Measurements from ENCODE around the gene TCN2. TPM values are rescaled to one million over a fixed set of nuclear protein-coding genes. Genes with fewer than 3 reads are reported as not detected.

The TCN2 gene
- total RNA-seq, 1 donor from 2014 or later: 16.7 TPM

DNA sequence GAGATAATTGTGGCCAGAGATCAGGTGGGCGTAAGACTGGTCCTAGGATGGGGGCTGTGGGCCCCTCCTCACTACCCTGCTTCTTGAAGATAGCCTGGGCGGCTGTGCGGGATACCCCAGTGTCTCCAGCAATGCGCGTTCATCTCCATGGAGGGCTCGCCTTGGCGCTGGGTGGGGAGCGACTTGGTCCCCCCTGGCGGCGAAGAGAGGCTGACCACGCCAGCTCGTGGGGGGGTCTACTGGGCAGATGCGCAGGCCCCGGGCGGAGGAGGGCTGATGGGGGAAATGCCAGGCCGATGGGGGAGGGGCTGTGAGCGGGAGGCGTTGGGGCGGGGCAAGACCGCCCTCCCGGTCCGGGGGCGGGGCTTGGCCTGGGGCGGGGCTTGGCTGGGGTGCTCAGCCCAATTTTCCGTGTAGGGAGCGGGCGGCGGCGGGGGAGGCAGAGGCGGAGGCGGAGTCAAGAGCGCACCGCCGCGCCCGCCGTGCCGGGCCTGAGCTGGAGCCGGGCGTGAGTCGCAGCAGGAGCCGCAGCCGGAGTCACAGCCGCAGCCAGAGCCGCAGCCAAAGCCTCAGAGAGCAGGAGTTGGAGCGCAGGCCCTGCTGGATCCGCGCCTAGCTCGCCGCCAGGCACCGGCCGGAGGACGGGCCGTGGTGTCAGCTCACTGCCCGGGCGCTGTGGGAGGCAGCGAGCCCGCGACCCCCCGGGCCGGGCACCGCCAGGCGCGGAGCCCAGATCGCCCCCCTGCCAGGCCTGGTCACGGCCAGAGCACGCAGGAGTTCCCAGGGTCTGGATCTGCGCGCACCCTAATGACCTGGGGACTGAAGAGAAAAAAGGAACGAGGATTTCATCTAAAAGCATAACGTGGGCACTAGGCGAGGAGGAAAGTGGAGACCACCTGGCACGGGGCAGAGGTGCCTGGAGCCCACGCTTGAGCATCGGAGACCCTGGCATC is 28.6 kb downstream of the TCN2 start, which contains the start of gene SLC35E4:
TSS of gene SLC35E4 (plus strand) at position 509 of the 953 bp plus-strand sequence. CDS start 670 bp downstream, outside the sequence.
- intact Hi-C loops (cut with DNase I): loop anchor here (1.0 to 2.0 kb wide), 3 partner anchors 29 to 43 kb away; partner anchors contain the start of genes DUSP18 and TCN2
- ATAC-seq: peak; percentile 97

DNA sequence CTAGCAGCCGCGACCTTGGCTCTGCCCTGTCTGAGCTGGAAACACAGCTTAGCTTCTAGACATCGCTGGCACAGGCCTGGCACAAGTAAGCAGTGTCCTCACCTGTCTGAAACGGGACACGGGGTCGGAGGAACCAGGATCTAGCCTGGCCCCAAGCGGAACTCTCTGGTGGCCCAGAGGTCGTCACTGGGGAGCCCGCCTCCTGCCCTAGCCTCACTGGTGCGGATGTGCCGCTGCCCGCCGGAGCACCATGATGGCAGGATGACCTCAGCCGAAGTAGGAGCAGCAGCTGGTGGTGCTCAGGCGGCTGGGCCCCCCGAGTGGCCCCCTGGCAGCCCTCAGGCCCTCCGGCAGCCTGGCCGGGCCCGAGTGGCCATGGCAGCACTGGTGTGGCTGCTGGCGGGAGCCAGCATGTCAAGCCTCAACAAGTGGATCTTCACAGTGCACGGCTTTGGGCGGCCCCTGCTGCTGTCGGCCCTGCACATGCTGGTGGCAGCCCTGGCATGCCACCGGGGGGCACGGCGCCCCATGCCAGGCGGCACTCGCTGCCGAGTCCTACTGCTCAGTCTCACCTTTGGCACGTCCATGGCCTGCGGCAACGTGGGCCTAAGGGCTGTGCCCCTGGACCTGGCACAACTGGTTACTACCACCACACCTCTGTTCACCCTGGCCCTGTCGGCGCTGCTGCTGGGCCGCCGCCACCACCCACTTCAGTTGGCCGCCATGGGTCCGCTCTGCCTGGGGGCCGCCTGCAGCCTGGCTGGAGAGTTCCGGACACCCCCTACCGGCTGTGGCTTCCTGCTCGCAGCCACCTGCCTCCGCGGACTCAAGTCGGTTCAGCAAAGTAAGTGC is 29.5 kb downstream of the TCN2 start:
- DNase-seq (ENCODE audit: missing footprints) (peak; percentile 73), ATAC-seq (no peak)
- intact Hi-C loops (cut with DNase I): no loop called here

More for the DNA sequence above, 28.6 kb downstream of the TCN2 start, which contains the start of gene SLC35E4:
- DNase-seq (ENCODE audit: missing footprints): peak; percentile 97

GRCh38 chr22:30637701-30638114 is 30.7 kb downstream of the TCN2 start:
- ATAC-seq (no peak), DNase-seq (ENCODE audit: missing footprints) (no peak)
- intact Hi-C loops (cut with DNase I): no loop called here

DNA sequence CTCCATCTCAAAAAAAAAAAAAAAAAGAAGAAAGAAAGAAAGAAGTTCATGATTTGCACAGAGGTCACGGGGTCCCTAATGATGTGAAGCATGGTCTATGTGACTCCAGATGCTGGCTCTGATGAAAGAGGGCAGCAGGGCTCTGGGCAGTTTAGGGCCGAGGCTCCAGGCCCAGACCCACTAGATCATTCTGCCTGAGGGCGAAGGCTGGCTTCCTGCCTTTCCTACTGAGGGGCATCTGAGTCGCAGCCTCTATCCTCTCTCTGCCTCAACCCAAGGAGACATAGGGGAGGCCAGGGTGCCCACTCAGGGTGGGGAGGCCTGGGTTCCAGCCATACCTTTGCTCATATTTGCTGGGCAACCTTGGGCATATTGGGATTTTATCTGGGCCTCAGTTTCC is 33.4 kb downstream of the TCN2 start:
- DNase-seq (ENCODE audit: missing footprints): no peak
- intact Hi-C loops (cut with DNase I): no loop called here
- no peak for ATAC-seq

DNA sequence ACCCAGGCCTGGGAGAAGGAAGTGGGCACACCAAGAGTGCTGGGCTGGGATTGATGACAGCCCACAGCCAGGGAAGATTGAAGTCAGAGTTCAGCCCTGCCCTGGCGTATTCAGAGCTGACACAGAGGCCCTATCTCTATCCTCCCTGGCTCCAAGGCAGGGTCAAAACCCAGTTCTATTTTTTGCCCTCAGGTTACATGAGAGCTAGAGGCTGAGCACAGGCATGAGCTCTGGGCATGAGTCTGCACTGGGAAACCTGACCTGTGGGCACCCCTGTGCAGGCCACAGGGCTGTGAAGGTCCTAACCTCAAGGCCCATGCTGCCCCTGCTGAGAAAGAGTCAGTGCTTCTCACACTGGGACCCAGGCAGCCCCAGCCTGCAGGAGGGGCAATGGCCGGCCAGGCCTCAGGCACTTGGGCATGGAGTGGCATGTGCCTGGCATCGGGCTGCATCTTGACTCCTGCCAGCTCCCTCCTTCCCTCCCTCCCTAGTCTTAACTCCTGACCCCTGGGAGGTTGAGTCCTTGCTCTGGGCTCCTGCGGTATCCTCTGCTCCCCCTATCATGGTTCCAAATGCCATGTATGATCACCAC is 34.0 kb downstream of the TCN2 start:
- ATAC-seq (peak; percentile 42), DNase-seq (ENCODE audit: missing footprints) (no peak)
- intact Hi-C loops (cut with DNase I): no loop called here

DNA sequence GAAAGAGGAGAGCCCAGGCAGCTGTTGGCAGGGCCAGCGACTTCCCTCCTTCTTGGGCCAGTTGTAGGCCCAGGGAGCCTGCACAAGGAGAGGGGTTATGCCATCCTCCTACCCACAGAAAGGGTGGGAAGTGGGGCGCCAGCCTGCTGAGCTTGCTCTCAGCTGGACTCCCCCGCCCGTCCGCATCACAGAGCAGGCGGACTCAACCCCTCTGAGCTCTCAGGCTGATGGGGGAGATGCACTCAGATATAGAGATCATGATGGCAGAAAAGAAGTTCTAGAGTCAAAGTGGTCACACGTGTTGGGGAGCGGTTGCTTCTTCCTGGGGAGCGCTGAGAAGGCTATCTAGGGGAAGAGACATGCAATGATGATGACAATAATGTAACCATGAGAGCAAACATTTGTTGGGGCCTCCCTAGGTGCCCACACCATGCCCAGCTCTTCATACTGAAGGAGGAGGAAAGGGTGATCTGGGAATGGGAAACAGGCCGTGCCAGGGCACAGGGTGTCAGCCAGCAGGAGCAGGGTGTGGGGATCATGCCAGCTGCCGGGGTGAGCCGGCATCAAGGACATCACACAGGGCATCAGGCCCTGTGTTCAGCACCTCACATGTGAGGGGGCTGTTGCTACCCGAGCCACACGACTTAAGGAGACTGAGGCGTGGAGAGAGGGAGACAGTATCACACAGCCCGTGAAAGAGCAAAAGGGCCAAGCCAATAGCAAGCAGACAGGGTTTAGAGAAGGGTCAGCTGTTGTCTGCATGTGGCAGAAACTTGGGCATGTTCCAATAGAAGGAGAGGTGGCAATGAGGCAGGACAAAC is 36.3 kb downstream of the TCN2 start:
- DNase-seq (ENCODE audit: missing footprints) (no peak), ATAC-seq (peak; percentile 77)
- intact Hi-C loops (cut with DNase I): no loop called here

DNA sequence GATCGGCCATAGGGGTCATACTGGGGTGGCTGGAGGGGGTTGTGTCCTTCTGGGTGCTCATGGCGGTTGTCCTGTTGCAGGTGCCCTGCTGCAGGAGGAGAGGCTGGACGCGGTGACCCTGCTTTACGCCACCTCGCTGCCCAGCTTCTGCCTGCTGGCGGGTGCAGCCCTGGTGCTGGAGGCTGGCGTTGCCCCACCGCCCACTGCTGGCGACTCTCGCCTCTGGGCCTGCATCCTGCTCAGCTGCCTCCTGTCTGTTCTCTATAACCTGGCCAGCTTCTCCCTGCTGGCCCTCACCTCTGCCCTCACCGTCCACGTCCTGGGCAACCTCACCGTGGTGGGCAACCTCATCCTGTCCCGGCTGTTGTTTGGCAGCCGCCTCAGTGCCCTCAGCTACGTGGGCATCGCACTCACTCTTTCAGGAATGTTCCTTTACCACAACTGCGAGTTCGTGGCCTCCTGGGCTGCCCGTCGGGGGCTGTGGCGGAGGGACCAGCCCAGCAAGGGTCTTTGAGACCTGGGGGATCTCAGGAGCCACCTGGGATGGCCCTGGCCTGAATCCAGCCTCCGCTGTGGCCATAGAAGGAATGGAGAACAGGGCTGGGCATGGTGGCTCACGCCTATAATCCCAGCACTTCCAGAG is 39.7 kb downstream of the TCN2 start:
- intact Hi-C loops (cut with DNase I): no loop called here
- no peak for ATAC-seq
- DNase-seq (ENCODE audit: missing footprints): no peak

DNA sequence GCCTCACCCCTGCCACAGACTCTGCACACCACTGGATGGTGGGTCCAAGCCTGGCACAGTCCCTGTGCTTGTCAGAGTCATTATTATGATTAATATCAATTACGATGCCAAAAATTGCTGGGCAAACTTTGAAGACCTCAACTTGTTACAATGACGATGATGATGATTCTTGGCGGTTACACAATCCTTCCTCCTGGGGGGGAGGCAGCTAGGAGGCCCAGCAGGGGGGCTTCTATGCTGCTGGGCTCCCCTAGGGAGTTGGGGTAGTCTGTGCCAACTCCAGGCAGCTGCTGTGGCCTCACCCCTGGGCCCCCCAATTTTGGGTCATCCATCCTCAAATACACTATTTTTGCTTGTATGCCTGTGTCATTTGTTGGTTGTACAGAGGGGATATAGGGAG is 40.6 kb downstream of the TCN2 start:
- ATAC-seq (no peak), DNase-seq (ENCODE audit: missing footprints) (no peak)
- intact Hi-C loops (cut with DNase I): no loop called here

- DNase-seq (ENCODE audit: missing footprints) (no peak), ATAC-seq (no peak)
- intact Hi-C loops (cut with DNase I): no loop called here
Measured at GRCh38 chr22:30648825-30649224, 41.9 kb downstream of the TCN2 start.

DNA sequence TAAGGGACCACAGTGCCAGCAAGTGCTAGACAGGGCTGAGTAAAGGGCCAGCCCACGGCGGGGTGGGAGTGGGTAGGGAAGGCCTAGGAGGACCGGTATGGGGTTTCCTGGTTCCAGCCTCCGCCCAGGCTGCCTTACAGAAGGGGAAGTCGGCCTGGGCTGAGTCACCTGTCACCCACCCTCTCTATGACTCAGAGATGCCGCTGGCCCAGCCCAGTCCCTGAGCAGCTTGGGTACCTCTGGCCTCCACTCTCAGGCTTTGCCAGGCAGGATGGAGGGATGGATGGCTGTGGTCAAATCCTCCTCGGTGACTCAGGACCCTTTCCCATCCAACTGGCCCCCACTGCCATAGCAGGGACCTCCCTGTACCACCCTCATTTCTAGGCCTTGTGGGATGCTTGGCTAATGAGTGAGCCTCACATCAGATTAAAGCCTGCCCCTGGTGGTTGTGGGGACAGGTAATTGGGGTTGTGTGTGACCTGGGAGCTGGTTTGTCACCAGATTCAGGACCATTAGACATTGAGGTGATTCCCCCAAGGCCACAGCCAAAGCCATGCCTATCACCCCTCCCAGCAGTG is 42.5 kb downstream of the TCN2 start:
- intact Hi-C loops (cut with DNase I): no loop called here
- no peak for ATAC-seq

GRCh38 chr22:30650508-30651116 is 43.6 kb downstream of the TCN2 start:
- intact Hi-C loops (cut with DNase I): no loop called here
- ATAC-seq: no peak
- no peak for DNase-seq (ENCODE audit: missing footprints)

More for the DNA sequence above, 42.5 kb downstream of the TCN2 start:
- DNase-seq (ENCODE audit: missing footprints): no peak

- DNase-seq (ENCODE audit: missing footprints) (no peak), ATAC-seq (no peak)
- intact Hi-C loops (cut with DNase I): no loop called here
Measured at GRCh38 chr22:30652852-30653251, 45.9 kb downstream of the TCN2 start.

- intact Hi-C loops (cut with DNase I): no loop called here
- no peak for DNase-seq (ENCODE audit: missing footprints)
- no peak for ATAC-seq
Measured at GRCh38 chr22:30654361-30654760, 47.4 kb downstream of the TCN2 start.

GRCh38 chr22:30655532-30655931 is 48.6 kb downstream of the TCN2 start:
- no peak for ATAC-seq
- DNase-seq (ENCODE audit: missing footprints): no peak
- intact Hi-C loops (cut with DNase I): no loop called here

GRCh38 chr22:30662040-30662439 is 55.1 kb downstream of the TCN2 start:
- ATAC-seq (no peak), DNase-seq (ENCODE audit: missing footprints) (no peak)
- intact Hi-C loops (cut with DNase I): no loop called here

GRCh38 chr22:30664798-30665197 is 57.8 kb downstream of the TCN2 start:
- intact Hi-C loops (cut with DNase I): no loop called here
- ATAC-seq (no peak), DNase-seq (ENCODE audit: missing footprints) (no peak)

- ATAC-seq (no peak), DNase-seq (ENCODE audit: missing footprints) (no peak)
- intact Hi-C loops (cut with DNase I): no loop called here
Measured at GRCh38 chr22:30665266-30665665, 58.3 kb downstream of the TCN2 start.

Measured in Right ventricle myocardium inferior (tissue), 1 donor.